ENCODE data around the gene KLHL13.
"Not testable (repeated sequence)": the region's sequence is repeated elsewhere in the genome, so short reads cannot be mapped to it uniquely, and the experiment has no call there.

The KLHL13 gene

GRCh38 chrX:118116713-118117550 is at the start of gene KLHL13:
KLHL13 (minus strand) TSS chrX:118116810; CDS start chrX:118028473, 88,337 bp downstream.
- peak; percentile 9 for DNase-seq (ENCODE audit: low spot score)

- DNase-seq (ENCODE audit: low spot score), result no peak
Measured at GRCh38 chrX:118164138-118164537, 47.5 kb upstream of the KLHL13 start.

- DNase-seq (ENCODE audit: low spot score), result no peak
Measured at GRCh38 chrX:118156953-118157608, 40.5 kb upstream of the KLHL13 start.

GRCh38 chrX:118156254-118156952 is 39.8 kb upstream of the KLHL13 start:
- no peak for DNase-seq (ENCODE audit: low spot score)

DNA sequence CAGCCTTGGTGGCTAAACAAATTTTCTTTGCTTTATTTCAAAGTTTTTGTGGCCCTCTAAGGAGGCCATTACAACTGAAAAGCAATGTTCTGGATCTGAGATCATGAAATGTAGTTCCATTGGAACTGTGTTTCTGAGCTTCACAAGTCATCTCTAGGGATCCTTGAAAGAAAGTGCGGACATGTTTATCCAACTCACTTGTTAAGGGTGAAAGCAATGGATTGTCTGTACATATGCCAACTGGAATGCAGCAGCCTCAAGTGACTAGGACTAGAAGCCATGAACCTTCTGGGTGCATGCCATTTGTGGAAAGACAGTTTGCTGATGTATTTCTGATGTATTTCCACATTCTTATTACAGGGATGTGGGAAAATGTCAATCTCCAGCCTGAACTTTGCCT is 36.7 kb upstream of the KLHL13 start:
- no peak for DNase-seq (ENCODE audit: low spot score)

- DNase-seq (ENCODE audit: low spot score), result no peak
Measured at GRCh38 chrX:118152721-118153120, 36.1 kb upstream of the KLHL13 start.

GRCh38 chrX:118148737-118149136 is 32.1 kb upstream of the KLHL13 start:
- no peak for DNase-seq (ENCODE audit: low spot score)

- not testable (repeated sequence) for DNase-seq (ENCODE audit: low spot score)
Measured at GRCh38 chrX:118147771-118148170, 31.2 kb upstream of the KLHL13 start.

- no peak for DNase-seq (ENCODE audit: low spot score)
Measured at GRCh38 chrX:118143578-118143977, 27.0 kb upstream of the KLHL13 start.

GRCh38 chrX:118131336-118131735 is 14.7 kb upstream of the KLHL13 start:
- no peak for DNase-seq (ENCODE audit: low spot score)

- DNase-seq (ENCODE audit: low spot score), result no peak
Measured at GRCh38 chrX:118129681-118130080, 13.1 kb upstream of the KLHL13 start.

- DNase-seq (ENCODE audit: low spot score), result no peak
Measured at GRCh38 chrX:118128724-118129123, 12.1 kb upstream of the KLHL13 start.

DNA sequence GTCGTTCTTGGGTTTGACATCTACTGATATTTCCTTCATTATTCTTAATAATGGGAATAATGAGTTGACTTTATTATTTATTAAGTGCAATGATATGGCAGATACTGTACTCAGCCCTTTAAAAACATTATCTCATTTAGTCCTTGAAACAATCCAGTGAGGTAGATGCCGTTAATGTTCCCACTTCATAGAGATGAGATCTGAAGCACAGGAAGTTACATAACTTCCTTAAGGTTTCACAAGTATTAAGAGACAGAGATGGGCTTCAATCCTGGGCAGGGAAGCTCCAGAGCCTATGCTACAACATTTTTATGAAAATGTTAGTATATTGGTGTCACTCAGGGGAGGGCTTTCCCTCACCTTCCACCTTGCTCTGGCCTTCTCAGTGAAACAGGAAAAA is 9.7 kb upstream of the KLHL13 start:
- DNase-seq (ENCODE audit: low spot score), result no peak

DNA sequence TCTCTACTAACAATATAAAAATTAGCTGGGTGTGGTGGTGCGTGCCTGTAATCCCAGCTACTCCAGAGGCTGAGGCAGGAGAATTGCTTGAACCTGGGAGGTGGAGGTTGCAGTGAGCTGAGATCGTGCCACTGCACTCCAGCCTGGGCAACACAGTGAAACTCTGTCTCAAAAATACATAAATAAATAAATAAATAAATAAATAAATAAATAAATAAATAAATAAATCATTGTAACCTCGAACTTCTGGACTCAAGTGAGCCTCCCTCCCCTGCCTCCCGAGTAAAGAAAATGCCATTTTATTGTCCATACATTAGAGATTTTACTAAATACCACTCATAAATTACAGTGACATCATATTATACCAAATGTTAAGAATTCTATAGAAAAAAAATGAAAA is 7.6 kb upstream of the KLHL13 start:
- DNase-seq (ENCODE audit: low spot score), result not testable (repeated sequence)

GRCh38 chrX:118117741-118118140 is 1.1 kb upstream of the KLHL13 start:
- DNase-seq (ENCODE audit: low spot score), result no peak

GRCh38 chrX:118115953-118116712 is 477 bp downstream of the KLHL13 start:
- DNase-seq (ENCODE audit: low spot score), result no peak

DNA sequence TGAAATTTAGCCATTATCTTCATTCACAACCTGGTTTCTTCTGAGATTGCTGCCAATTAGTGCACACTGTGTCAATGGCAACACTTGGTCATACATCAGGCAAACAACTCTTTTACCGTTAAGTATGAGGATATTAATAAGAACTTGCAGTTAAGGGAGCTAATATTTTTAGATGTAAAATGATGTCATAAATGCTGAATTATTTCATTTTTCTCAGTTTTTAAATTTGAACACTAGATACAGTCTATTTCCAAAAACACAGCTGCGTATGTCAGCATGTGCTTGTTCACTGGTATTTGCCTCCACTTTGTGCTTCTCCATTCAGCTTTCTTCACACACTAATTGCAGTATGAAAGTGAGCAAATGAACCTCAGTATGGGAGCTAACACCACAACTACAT is 1.6 kb downstream of the KLHL13 start:
- DNase-seq (ENCODE audit: low spot score), result no peak

DNA sequence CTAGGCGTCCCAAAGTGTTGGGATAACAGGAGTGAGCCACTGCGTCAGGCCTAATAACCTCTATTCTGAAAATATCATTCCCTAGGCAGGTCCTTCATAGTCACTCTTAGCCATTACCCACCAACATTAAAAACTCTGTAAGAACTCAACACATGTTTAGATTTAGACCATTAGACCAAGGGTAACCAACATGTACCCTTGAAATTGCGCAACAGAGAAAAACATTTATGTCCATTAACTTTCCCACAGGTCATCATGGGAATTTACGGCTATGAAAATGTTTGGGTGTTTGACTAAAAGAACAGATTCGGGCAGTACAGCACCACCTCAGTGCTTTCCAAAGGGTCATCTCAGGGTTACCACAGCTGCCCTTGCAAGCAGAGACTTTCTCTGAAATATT is 7.5 kb downstream of the KLHL13 start:
- DNase-seq (ENCODE audit: low spot score), result no peak

DNA sequence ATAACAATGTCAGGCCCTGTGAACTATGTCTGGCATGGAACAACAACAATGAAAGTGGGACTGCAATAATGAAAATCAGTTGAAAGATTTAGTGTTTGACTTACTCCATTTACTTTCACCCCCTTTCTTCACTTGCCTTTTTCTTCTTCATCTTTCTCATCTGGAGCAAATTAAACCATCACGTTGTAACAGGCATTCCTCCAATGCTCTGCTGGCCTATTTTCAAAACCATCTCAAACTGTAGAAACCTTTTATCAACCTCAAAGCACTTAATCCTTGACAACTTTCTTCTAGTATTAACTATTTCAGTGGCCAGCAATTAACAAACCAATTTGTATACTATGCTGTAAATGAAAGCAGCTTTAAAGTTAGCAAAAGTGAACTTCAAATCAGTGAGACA is 8.3 kb downstream of the KLHL13 start:
- DNase-seq (ENCODE audit: low spot score), result no peak

DNA sequence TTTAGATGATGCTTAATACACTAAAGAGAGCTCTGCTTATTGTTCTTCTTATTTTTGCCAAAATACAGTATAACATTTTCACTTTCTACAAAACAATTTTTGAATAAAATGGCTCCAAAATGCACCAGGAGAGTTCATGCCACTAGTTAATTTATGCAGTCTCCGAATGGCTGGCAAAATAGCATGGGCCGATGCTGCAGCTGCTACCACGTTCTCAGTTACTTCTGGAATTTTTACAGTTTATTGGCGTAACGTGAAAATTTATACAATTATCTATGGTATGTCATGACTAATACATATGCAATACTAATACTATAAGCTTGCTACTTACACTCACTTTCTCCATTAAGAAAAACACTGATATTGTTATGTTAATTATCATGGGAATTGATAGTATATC is 16.5 kb downstream of the KLHL13 start:
- no peak for DNase-seq (ENCODE audit: low spot score)

- DNase-seq (ENCODE audit: low spot score), result no peak
Measured at GRCh38 chrX:118088084-118088483, 28.5 kb downstream of the KLHL13 start.

GRCh38 chrX:118074196-118074595 is 42.4 kb downstream of the KLHL13 start:
- DNase-seq (ENCODE audit: low spot score), result no peak
